MG63 (cell line): ENCODE results near the gene APOA1. TPM values are rescaled to one million over a fixed set of nuclear protein-coding genes. Genes with fewer than 3 reads are reported as not detected.

ENCODE experiments used
- DNase-seq: peaks from one replicate; pipeline ENCODE4 v3.0.0-alpha.2; 2020
- H3K27me3 ChIP-seq: fragments of 250-450 bp; sonication (Bioruptor Pico); 2 replicates; pipeline ENCODE4 v1.5.1; 2020; ENCODE audit warnings: mild to moderate bottlenecking, moderate library complexity
- H3K36me3 ChIP-seq: fragments of 250-450 bp; sonication (Bioruptor Pico); 2 replicates; pipeline ENCODE4 v1.5.1; 2020; ENCODE audit warnings: mild to moderate bottlenecking, moderate library complexity
- H3K4me3 ChIP-seq: fragments of 250-450 bp; sonication (Bioruptor Pico); 2 replicates; pipeline ENCODE4 v1.5.1; 2020; ENCODE audit warnings: mild to moderate bottlenecking, moderate library complexity
- H3K9me3 ChIP-seq: fragments of 250-450 bp; sonication (Bioruptor Pico); 2 replicates; pipeline ENCODE4 v1.5.1; 2020; ENCODE audit warnings: mild to moderate bottlenecking, moderate library complexity
- total RNA-seq: library from RNA; depleted of rRNA; stranded (reverse); fragments of >200 nt; shearing (Covaris generic); gene quantifications from 2 replicates; pipeline ENCODE4 v1.2.3, GENCODE V29; 2014; ENCODE audit warnings: low replicate concordance; rRNA removed

The APOA1 gene
- total RNA-seq, 1 experiment from 2014 or later, result not detected

- Histone ChIP-seq H3K27me3 (no peaks in the 10 kb centered on the region), H3K9me3 (no peaks in the 10 kb centered on the region), H3K36me3 (peaks cover 17% of the 10 kb centered on the region), H3K4me3 (no peak overlapping the region)
- DNase-seq, result no peak
Measured at GRCh38 chr11:116790167-116791001, 47.0 kb downstream of the APOA1 start.

- Histone ChIP-seq H3K4me3 (no peak overlapping the region), H3K27me3 (no peaks in the 10 kb centered on the region), H3K9me3 (no peaks in the 10 kb centered on the region), H3K36me3 (peaks cover 32% of the 10 kb centered on the region)
- DNase-seq, result no peak
Measured at GRCh38 chr11:116788975-116789374, 48.4 kb downstream of the APOA1 start.

GRCh38 chr11:116788534-116788933 is 48.9 kb downstream of the APOA1 start:
- H3K4me3 ChIP-seq, result peak overlapping the region; percentile 89
- no peak for DNase-seq

GRCh38 chr11:116787786-116788486 is 49.5 kb downstream of the APOA1 start, which contains the start of gene ZPR1:
Gene ZPR1 (minus strand): TSS chr11:116788023. CDS start chr11:116787990, 33 bp downstream.
- Histone ChIP-seq H3K4me3 (peak within 1 kb of the TSS; percentile 89), H3K27me3 (no peaks in the 10 kb centered on the region), H3K36me3 (peaks cover 41% of the 10 kb centered on the region), H3K9me3 (no peaks in the 10 kb centered on the region)
- peak; percentile 73 for DNase-seq

More at GRCh38 chr11:116788534-116788933, 48.9 kb downstream of the APOA1 start:
- Histone ChIP-seq H3K27me3 (no peaks in the 10 kb centered on the region), H3K9me3 (no peaks in the 10 kb centered on the region), H3K36me3 (peaks cover 35% of the 10 kb centered on the region)

GRCh38 chr11:116787436-116787785 is 50.0 kb downstream of the APOA1 start:
- peak overlapping the region; percentile 89 for H3K4me3 ChIP-seq
- no peaks in the 10 kb centered on the region for H3K27me3 ChIP-seq
- DNase-seq, result no peak
- H3K36me3 ChIP-seq, result peaks cover 46% of the 10 kb centered on the region
- no peaks in the 10 kb centered on the region for H3K9me3 ChIP-seq

- no peak for DNase-seq
- peak overlapping the region; percentile 89 for H3K4me3 ChIP-seq
Measured at GRCh38 chr11:116786966-116787365, 50.5 kb downstream of the APOA1 start.

GRCh38 chr11:116786326-116786725 is 51.1 kb downstream of the APOA1 start:
- peak overlapping the region; percentile 89; the same call in 1 of the 2 replicates for H3K4me3 ChIP-seq

More at GRCh38 chr11:116786966-116787365, 50.5 kb downstream of the APOA1 start:
- Histone ChIP-seq H3K27me3 (no peaks in the 10 kb centered on the region), H3K9me3 (no peaks in the 10 kb centered on the region), H3K36me3 (peaks cover 50% of the 10 kb centered on the region)

More at GRCh38 chr11:116786326-116786725, 51.1 kb downstream of the APOA1 start:
- DNase-seq, result no peak
- no peaks in the 10 kb centered on the region for H3K9me3 ChIP-seq
- no peaks in the 10 kb centered on the region for H3K27me3 ChIP-seq
- H3K36me3 ChIP-seq, result peaks cover 55% of the 10 kb centered on the region

Other genes with a start within 250 kb of the APOA1 start
- 22.9 and 25.6 TPM in 2 replicates for gene BUD13, start 64.6 kb downstream of the APOA1 start, total RNA-seq
- gene ZPR1, start 49.6 kb downstream of the APOA1 start, total RNA-seq, result 65.2 and 86.9 TPM in 2 replicates
- not detected in 2 replicates for gene APOA5, start 45.7 kb downstream of the APOA1 start, total RNA-seq
- gene APOA4, start 14.3 kb downstream of the APOA1 start, total RNA-seq, result not detected in 2 replicates
- not detected in 2 replicates for gene APOC3, start 7.7 kb downstream of the APOA1 start, total RNA-seq